HCT116 (cell line): ENCODE measurements around the gene ECEL1. TPM values are rescaled to one million over a fixed set of nuclear protein-coding genes. Genes with fewer than 3 reads are reported as not detected.

Experiments
- ATAC-seq: fragments of 200-7000 bp; cut with Tn5 transposase; 2 replicates; pipeline ENCODE4 v1.9.1; 2020; ENCODE audit warnings: mild to moderate bottlenecking, moderate library complexity
- BruUV-seq: library from RNA; stranded (reverse); fragments of 400-500 nt; replicated peaks from 2 replicates; lab custom pipeline; 2021; lab: Mats Ljungman, UMichigan
- CTCF ChIA-PET: fragments of 300-600 bp; sonication (Branson Sonifier 250); formaldehyde crosslinking; loops from one replicate; lab custom pipeline; 2021; ENCODE audit warnings: antibody characterized with exemption; lab: Charles Lee
- POLR2A ChIA-PET: fragments of 300-600, 350-600 bp; sonication (Branson Sonifier 250); formaldehyde crosslinking; loops from one replicate; lab custom pipeline; 2021; ENCODE audit warnings: antibody characterized with exemption; lab: Charles Lee
- RAD21 ChIA-PET, 2 experiments: fragments of 300-600 bp; sonication (Branson Sonifier 250); formaldehyde crosslinking; loops; one replicate each; lab custom pipeline; 2023; ENCODE audit warnings: low total read pairs in 2 of 2; ENCODE audit not compliant: uncharacterized antibody in 2 of 2, unreplicated experiment in 2 of 2, low non-redundant PET in 1 of 2; lab: Charles Lee
- DNase-seq: peaks from one replicate; pipeline ENCODE4 v3.0.0-alpha.2; 2010; ENCODE audit warnings: low read depth, low spot score
- H2AFZ ChIP-seq: fragments of 200-600 bp; shearing (Covaris generic), sonication (generic); 2 replicates; pipeline ENCODE4 v1.6.1; 2017; ENCODE audit warnings: low read depth, mixed run types, mixed read lengths, antibody characterized with exemption, low read length; ENCODE audit not compliant: poor library complexity, severe bottlenecking
- H3K27ac ChIP-seq: 2 replicates; pipeline ENCODE4 v1.5.1; 2012; ENCODE audit warnings: low read depth, low read length
- H3K27me3 ChIP-seq: fragments of 200-600 bp; sonication (generic); 2 replicates; pipeline ENCODE4 v1.6.1; 2016; ENCODE audit warnings: mixed run types, low read length, mixed read lengths; ENCODE audit not compliant: insufficient read depth
- H3K36me3 ChIP-seq, 2 experiments: fragments of 200-500 bp in 1 of 2; fragments of 200-600 bp in 1 of 2; sonication (Bioruptor generic) in 1 of 2; sonication (generic) in 1 of 2; 2 replicates each; pipeline versions ENCODE4 v1.5.1 to v1.6.1; 2014 to 2016; ENCODE audit warnings: low read length in 2 of 2, inconsistent platforms in 1 of 2, mixed read lengths in 1 of 2, mixed run types in 1 of 2; ENCODE audit not compliant: insufficient read depth in 2 of 2, control insufficient read depth in 1 of 2
- H3K4me1 ChIP-seq, 2 experiments: fragments of 200-600 bp in 1 of 2; sonication (generic) in 1 of 2; 2 replicates each; pipeline versions ENCODE4 v1.5.1 to v1.6.1; 2012 to 2017; ENCODE audit warnings: low read length in 2 of 2, inconsistent platforms in 1 of 2, mild to moderate bottlenecking in 1 of 2, mixed read lengths in 1 of 2, mixed run types in 1 of 2, moderate library complexity in 1 of 2; ENCODE audit not compliant: insufficient read depth in 2 of 2, control insufficient read depth in 1 of 2
- H3K4me2 ChIP-seq: fragments of 200-600 bp; sonication (generic); 2 replicates; pipeline ENCODE4 v1.6.1; 2017; ENCODE audit warnings: mixed run types, low read length, mixed read lengths
- H3K4me3 ChIP-seq, 2 experiments: fragments of 200-600 bp in 1 of 2; sonication (generic) in 1 of 2; replicated peaks in 1 of 2; 2 replicates each; pipeline ENCODE4 v1.5.1; 2011 to 2016; ENCODE audit warnings: low read length in 2 of 2, control low read depth in 1 of 2, low read depth in 1 of 2, mild to moderate bottlenecking in 1 of 2, mixed read lengths in 1 of 2, mixed run types in 1 of 2
- H3K79me2 ChIP-seq: fragments of 200-600 bp; sonication (generic); 2 replicates; pipeline ENCODE4 v1.6.1; 2017; ENCODE audit warnings: mild to moderate bottlenecking, mixed run types, low read length, moderate library complexity, mixed read lengths; ENCODE audit not compliant: insufficient read depth
- H3K9ac ChIP-seq: fragments of 200-600 bp; sonication (generic); 2 replicates; pipeline ENCODE4 v1.6.1; 2016; ENCODE audit warnings: low read length, mixed read lengths
- H3K9me2 ChIP-seq: fragments of 200-600 bp; sonication (generic), shearing (Covaris generic); 2 replicates; pipeline ENCODE4 v1.6.1; 2017; ENCODE audit warnings: mixed run types, mild to moderate bottlenecking, moderate library complexity; ENCODE audit not compliant: insufficient read depth
- H3K9me3 ChIP-seq, 2 experiments: fragments of 200-500 bp in 1 of 2; fragments of 200-600 bp in 1 of 2; sonication (Bioruptor generic) in 1 of 2; sonication (generic) in 1 of 2; 2 replicates each; pipeline ENCODE4 v1.6.1; 2014 to 2017; ENCODE audit warnings: low read length in 2 of 2, mixed read lengths in 2 of 2, inconsistent platforms in 1 of 2, low read depth in 1 of 2, mild to moderate bottlenecking in 1 of 2, mixed run types in 1 of 2, moderate library complexity in 1 of 2; ENCODE audit not compliant: control insufficient read depth in 1 of 2, insufficient read depth in 1 of 2
- H4K20me1 ChIP-seq: fragments of 200-600 bp; sonication (generic), shearing (Covaris generic); 2 replicates; pipeline ENCODE4 v1.6.1; 2017; ENCODE audit warnings: mixed run types, mild to moderate bottlenecking, moderate library complexity; ENCODE audit not compliant: insufficient read depth
- CBX3 ChIP-seq: IDR thresholded peaks from 2 replicates; pipeline ENCODE4 v1.6.1; 2012; ENCODE audit warnings: low read depth
- CTCF ChIP-seq, 3 experiments: fragments of 200-600 bp in 1 of 3; sonication (generic) in 1 of 3; IDR thresholded peaks in 2 of 3; conservative IDR thresholded peaks in 1 of 3; 2 replicates each; pipeline ENCODE4 v1.5.1; 2012 to 2017; ENCODE audit warnings: low read depth in 2 of 3, low read length in 2 of 3, antibody characterized with exemption in 1 of 3, borderline replicate concordance in 1 of 3, control low read depth in 1 of 3, mild to moderate bottlenecking in 1 of 3, mixed read lengths in 1 of 3, mixed run types in 1 of 3, moderate library complexity in 1 of 3; ENCODE audit not compliant: insufficient read depth in 1 of 3
- EZH2 ChIP-seq: fragments of 200-600 bp; sonication (generic); IDR thresholded peaks from 2 replicates; pipeline ENCODE4 v1.6.1; 2017; ENCODE audit warnings: antibody characterized with exemption, mixed run types
- EZH2phosphoT487 ChIP-seq: fragments of 200-600 bp; IDR thresholded peaks from 2 replicates; pipeline ENCODE4 v1.6.1; 2018; ENCODE audit warnings: antibody characterized with exemption, borderline replicate concordance
- FOSL1 ChIP-seq: IDR thresholded peaks from 2 replicates; pipeline ENCODE4 v1.6.1; 2012; ENCODE audit warnings: low read depth
- POLR2A ChIP-seq: IDR thresholded peaks from 2 replicates; pipeline ENCODE4 v1.7.0; 2011; ENCODE audit warnings: borderline replicate concordance; ENCODE audit not compliant: insufficient read depth, insufficient read length; ENCODE audit errors: extremely low read depth
- POLR2AphosphoS5 ChIP-seq: IDR thresholded peaks from 2 replicates; pipeline ENCODE4 v1.6.1; 2011; ENCODE audit warnings: mild to moderate bottlenecking, low read depth, low read length, moderate library complexity
- REST ChIP-seq: IDR thresholded peaks from 2 replicates; pipeline ENCODE4 v1.6.1; 2012; ENCODE audit warnings: low read depth
- SIN3A ChIP-seq: IDR thresholded peaks from 2 replicates; pipeline ENCODE4 v1.6.1; 2012; ENCODE audit warnings: low read depth
- ZFX ChIP-seq: fragments of 450-650 bp; IDR thresholded peaks from 2 replicates; pipeline ENCODE4 v1.6.1; 2017
- intact Hi-C: fragments of 100-400 bp; cut with micrococcal nuclease; formaldehyde crosslinking; loops from 2 replicates; pipeline ENCODE4 v1.10.0; 2022
- total RNA-seq: library from RNA; stranded (reverse); gene quantifications from one replicate; pipeline ENCODE4 v1.2.1, GENCODE V29; 2021; ENCODE audit not compliant: unreplicated experiment

The ECEL1 gene
- total RNA-seq, 1 experiment from 2014 or later = not detected

- H3K9me3 ChIP-seq = no peaks in the 10 kb centered on the region
- H3K4me1 ChIP-seq = no peaks in the 10 kb centered on the region
- no peak overlapping the region for H3K27ac ChIP-seq
- no peak overlapping the region for H3K4me2 ChIP-seq
- ChIA-PET CTCF (no interaction called here), RAD21 (no interaction called here), POLR2A (no interaction called here)
- H2AFZ ChIP-seq = no peak overlapping the region
- H3K27me3 ChIP-seq = no peaks in the 10 kb centered on the region
- no peak for TF ChIP-seq POLR2A
- no peak for TF ChIP-seq CTCF (IDR thresholded peaks at IDR 0.05 in 2 of 3, conservative IDR thresholded peaks at IDR 0.05 in 1 of 3; ENCODE audit: borderline replicate concordance in 1 of 3, insufficient read depth in 1 of 3, low read depth in 2 of 3, low read length in 2 of 3)
- TF ChIP-seq SIN3A = no peak
- no peak for TF ChIP-seq CBX3
- no peak overlapping the region for H3K9ac ChIP-seq
- DNase-seq (no peak), ATAC-seq (no peak)
- BruUV-seq = no TSS peak
- H3K9me2 ChIP-seq = no peaks in the 10 kb centered on the region
- no peaks in the 10 kb centered on the region for H4K20me1 ChIP-seq
- intact Hi-C loops = no loop called here
- no peaks in the 10 kb centered on the region for H3K36me3 ChIP-seq
- no peaks in the 10 kb centered on the region for H3K79me2 ChIP-seq
- no peak overlapping the region for H3K4me3 ChIP-seq
Measured at GRCh38 chr2:232483923-232484627, 3.6 kb downstream of the ECEL1 start.

DNA sequence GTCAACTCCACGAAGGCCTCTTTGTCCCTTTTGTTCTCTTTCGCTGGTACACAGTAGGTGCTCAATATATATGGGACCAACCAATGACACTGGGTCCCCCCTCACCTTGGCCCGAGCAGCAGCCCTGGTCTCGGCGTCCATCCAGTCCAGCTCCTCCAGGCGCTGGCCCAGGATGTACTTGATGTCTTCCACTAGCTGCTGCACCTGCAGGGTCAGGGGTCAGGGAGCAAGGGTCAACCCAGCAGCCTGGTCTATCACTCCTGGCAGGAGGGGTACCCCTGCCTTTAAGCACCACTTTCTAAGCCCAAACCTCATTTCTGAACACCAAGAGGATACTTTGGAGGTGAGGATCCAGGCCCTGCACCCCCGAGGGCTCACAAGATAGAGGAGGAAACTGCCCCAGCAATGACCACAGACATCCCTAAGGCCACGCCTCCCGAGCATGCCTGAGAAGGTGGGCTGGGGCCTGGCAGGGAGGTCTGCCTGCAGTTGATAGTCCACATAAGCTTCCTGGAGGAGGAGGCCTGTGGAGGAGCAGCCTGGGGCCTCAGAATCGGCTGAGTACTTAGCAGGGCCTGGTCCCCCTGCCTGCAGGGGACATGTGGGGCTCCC lies 4.2 kb downstream of the ECEL1 start:
- no peak overlapping the region for H3K9ac ChIP-seq
- no peaks in the 10 kb centered on the region for H3K9me2 ChIP-seq
- RAD21 ChIA-PET = no interaction called here
- H3K4me1 ChIP-seq = no peaks in the 10 kb centered on the region
- intact Hi-C loops = no loop called here
- H3K79me2 ChIP-seq = no peaks in the 10 kb centered on the region
- H3K9me3 ChIP-seq = no peaks in the 10 kb centered on the region
- no TSS peak for BruUV-seq
- H3K27me3 ChIP-seq = no peaks in the 10 kb centered on the region
- H2AFZ ChIP-seq = no peak overlapping the region
- H3K4me2 ChIP-seq = no peak overlapping the region
- ATAC-seq = no peak
- no peak overlapping the region for H3K27ac ChIP-seq
- H4K20me1 ChIP-seq = no peaks in the 10 kb centered on the region
- TF ChIP-seq ZFX = no peak
- TF ChIP-seq REST = no peak
- no peak for TF ChIP-seq EZH2phosphoT487
- no peak for TF ChIP-seq POLR2AphosphoS5
- TF ChIP-seq FOSL1 = no peak
- TF ChIP-seq EZH2 = no peak
- POLR2A ChIA-PET = no interaction called here
- DNase-seq = no peak
- no peak overlapping the region for H3K4me3 ChIP-seq
- CTCF ChIA-PET = no interaction called here
- no peaks in the 10 kb centered on the region for H3K36me3 ChIP-seq
